GM12892 (cell line): ENCODE measurements around the gene ZNF521.

Experiments
- POLR2A ChIP-seq: IDR thresholded peaks from 2 replicates; pipeline ENCODE4 v1.6.1; 2011; ENCODE audit warnings: low read depth, low read length, control low read depth
- POLR2AphosphoS5 ChIP-seq: IDR thresholded peaks from 2 replicates; pipeline ENCODE4 v1.6.1; 2011; ENCODE audit warnings: low read depth, low read length, control low read depth

- TF ChIP-seq POLR2AphosphoS5, result no peak
- TF ChIP-seq POLR2A, result no peak
Measured at GRCh38 chr18:25351280-25351775, 638 bp downstream of the ZNF521 start.
